Measurements from ENCODE around the gene WNT2B. TPM values are rescaled to one million over a fixed set of nuclear protein-coding genes. Genes with fewer than 3 reads are reported as not detected.

The WNT2B gene
- total and polyA plus RNA-seq, 9 of the 15 experiments (the other 6 are each of a cell fraction or from before 2014, with no cell fraction given) = 0.02 to 0.06 (median 0.04) TPM; not detected in 3

- no peak for TF ChIP-seq ZBTB11 (CRISPR knock-in tag; IDR thresholded peaks at IDR 0.05)
- TF ChIP-seq ZNF785 (CRISPR knock-in tag; IDR thresholded peaks at IDR 0.05) = no peak
- no peak for TF ChIP-seq ZBTB17 (CRISPR knock-in tag; IDR thresholded peaks at IDR 0.05)
- no peak for TF ChIP-seq SRSF9 (IDR thresholded peaks at IDR 0.05; ENCODE audit: borderline replicate concordance, low read depth, low read length)
- no peak for TF ChIP-seq HES1 (IDR thresholded peaks at IDR 0.05; ENCODE audit: low read depth)
Observed at GRCh38 chr1:112516141-112516540, 7.4 kb downstream of the WNT2B start (continued).

GRCh38 chr1:112517231-112517630 lies 8.5 kb downstream of the WNT2B start:
- FAIRE-seq (no peak), DNase-seq (ENCODE audit: extremely low read depth in 1 of 4, low spot score in 3 of 4) (no peak), ATAC-seq (no peak)
- no peak overlapping the region for H3K4me2 ChIP-seq (ENCODE audit: insufficient read depth, low read length)
- no peak overlapping the region for H2AFZ ChIP-seq (ENCODE audit: low read depth, low read length)
- H3K36me3 ChIP-seq (ENCODE audit: control insufficient read depth, insufficient read depth, low read length) = no peaks in the 10 kb centered on the region
- H3K9ac ChIP-seq (ENCODE audit: insufficient read depth in 1 of 2, low read depth in 2 of 2, low read length in 2 of 2) = no peak overlapping the region
- POLR2A ChIA-PET = interaction anchor here (1.3 kb wide), 1 partner anchor 11 kb away, joined by 4 read pairs; no protein-coding TSS in a partner anchor
- CTCF ChIA-PET (ENCODE audit: low intra/inter-chr PET ratio) = interaction anchor here (0.6 kb wide), 1 partner anchor 53 kb away, joined by 4 read pairs; no protein-coding TSS in a partner anchor
- H3K79me2 ChIP-seq (ENCODE audit: control insufficient read depth, insufficient read depth, low read length) = no peaks in the 10 kb centered on the region
- no peak overlapping the region for H3K27ac ChIP-seq (ENCODE audit: extremely low read depth, low read depth, low read length)
- no peaks in the 10 kb centered on the region for H3K9me1 ChIP-seq (ENCODE audit: control insufficient read depth, insufficient read depth, low read length)
- in situ Hi-C loops (cut with MboI) (no loop called here), intact Hi-C loops (cut with micrococcal nuclease) (no loop called here)
- BruUV-seq (replicated peaks) = no TSS peak
- 28% methylated on average over 9 of the region's 9 CpGs for WGBS (ENCODE audit: insufficient coverage, low coverage, missing lambda C conversion rate)
- peaks cover 6 to 14% of the 10 kb centered on the region in 2 experiments; a peak in 3 of 5 replicates for H3K4me1 ChIP-seq (replicated peaks in 1 of 2; ENCODE audit: control insufficient read depth in 2 of 2, insufficient read depth in 2 of 2, low read length in 2 of 2)
- peaks cover 5% of the 10 kb centered on the region; the same call in 1 of the 2 replicates for H4K20me1 ChIP-seq (replicated peaks; ENCODE audit: control insufficient read depth, insufficient read depth, low read length)
- H3K9me3 ChIP-seq (replicated peaks; ENCODE audit: control insufficient read depth, insufficient read depth, low read depth, low read length) = no peaks in the 10 kb centered on the region
- H3K4me3 ChIP-seq = no peak overlapping the region
- peaks cover 6 to 37% of the 10 kb centered on the region in 2 experiments for H3K27me3 ChIP-seq (ENCODE audit: control insufficient read depth in 2 of 2, insufficient read depth in 2 of 2, low read length in 2 of 2)
- TF ChIP-seq REST (IDR thresholded peaks at IDR 0.05; ENCODE audit: borderline replicate concordance) (peak; percentile 36), REST (CRISPR knock-in tag; IDR thresholded peaks at IDR 0.05; ENCODE audit: low read depth) (no peak), RBM17 (IDR thresholded peaks at IDR 0.05; ENCODE audit: borderline replicate concordance, low read depth, low read length) (no peak)

Data from K562 (cell line).